Measurements from ENCODE around the gene TNFRSF18. TPM values are rescaled to one million over a fixed set of nuclear protein-coding genes. Genes with fewer than 3 reads are reported as not detected.

Gene TNFRSF18
- total RNA-seq, 1 experiment from 2014 or later: 0.83 TPM

DNA sequence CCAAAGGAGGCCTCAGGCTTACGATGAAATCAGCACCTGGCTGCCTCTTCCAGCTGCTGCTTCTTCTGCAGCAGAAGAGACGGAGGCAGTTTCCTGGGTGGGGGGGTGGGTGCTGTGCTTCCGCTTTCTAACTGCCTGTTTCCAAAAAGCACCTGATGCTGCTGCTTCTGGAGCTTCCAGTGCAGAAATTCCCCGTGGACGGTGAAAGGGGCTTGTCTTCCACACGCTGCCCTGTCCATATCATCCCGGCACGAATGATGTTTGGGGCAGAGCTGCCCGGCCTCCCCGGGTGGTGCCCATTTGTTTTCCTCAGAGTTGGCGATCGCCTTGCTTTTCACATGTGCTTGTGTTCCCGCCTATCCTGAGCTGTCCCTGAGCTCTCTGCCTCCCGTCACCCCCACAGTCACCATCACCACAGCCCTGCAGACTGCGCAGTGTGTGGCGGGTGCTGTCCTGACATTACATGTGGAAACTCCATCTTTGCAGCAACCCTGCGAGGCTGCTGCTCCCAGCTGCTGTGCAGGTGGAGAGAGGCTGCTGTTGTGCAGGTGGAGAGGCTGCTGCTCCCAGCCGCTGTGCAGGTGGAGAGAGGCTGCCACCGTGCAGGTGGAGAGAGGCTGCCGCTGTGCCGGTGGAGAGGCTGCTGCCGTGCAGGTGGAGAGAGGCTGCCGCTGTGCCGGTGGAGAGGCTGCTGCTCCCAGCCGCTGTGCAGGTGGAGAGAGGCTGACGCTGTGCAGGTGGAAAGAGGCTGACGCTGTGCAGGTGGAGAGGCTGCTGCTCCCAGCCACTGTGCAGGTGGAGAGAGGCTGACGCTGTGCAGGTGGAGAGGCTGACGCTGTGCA, 30.9 kb downstream of the TNFRSF18 start:
- ATAC-seq: no peak
- TF ChIP-seq HMGA2 (CRISPR knock-in tag; IDR thresholded peaks at IDR 0.05): no peak
- TF ChIP-seq, protein P1, sequence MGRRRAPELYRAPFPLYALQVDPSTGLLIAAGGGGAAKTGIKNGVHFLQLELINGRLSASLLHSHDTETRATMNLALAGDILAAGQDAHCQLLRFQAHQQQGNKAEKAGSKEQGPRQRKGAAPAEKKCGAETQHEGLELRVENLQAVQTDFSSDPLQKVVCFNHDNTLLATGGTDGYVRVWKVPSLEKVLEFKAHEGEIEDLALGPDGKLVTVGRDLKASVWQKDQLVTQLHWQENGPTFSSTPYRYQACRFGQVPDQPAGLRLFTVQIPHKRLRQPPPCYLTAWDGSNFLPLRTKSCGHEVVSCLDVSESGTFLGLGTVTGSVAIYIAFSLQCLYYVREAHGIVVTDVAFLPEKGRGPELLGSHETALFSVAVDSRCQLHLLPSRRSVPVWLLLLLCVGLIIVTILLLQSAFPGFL (CRISPR knock-in tag; IDR thresholded peaks at IDR 0.05; ENCODE audit: borderline replicate concordance): no peak
- TF ChIP-seq ZNF121 (CRISPR knock-in tag; IDR thresholded peaks at IDR 0.05): no peak
- TF ChIP-seq TCF7 (CRISPR knock-in tag; IDR thresholded peaks at IDR 0.05; ENCODE audit: low read depth): no peak
- no peak for TF ChIP-seq NR2C2 (CRISPR knock-in tag; IDR thresholded peaks at IDR 0.05)
- no peak for TF ChIP-seq NR1H2 (CRISPR knock-in tag; IDR thresholded peaks at IDR 0.05)
- TF ChIP-seq FOXJ3 (CRISPR knock-in tag; IDR thresholded peaks at IDR 0.05; ENCODE audit: borderline replicate concordance): no peak
- no peak for TF ChIP-seq TP53 (CRISPR knock-in tag; IDR thresholded peaks at IDR 0.05)
- TF ChIP-seq SMAD4 (CRISPR knock-in tag; IDR thresholded peaks at IDR 0.05): no peak
- no peak for TF ChIP-seq ELF4 (CRISPR knock-in tag; IDR thresholded peaks at IDR 0.05; ENCODE audit: low read depth)
- no peak for TF ChIP-seq ZNF317 (CRISPR knock-in tag; IDR thresholded peaks at IDR 0.05; ENCODE audit: borderline replicate concordance, low read depth)
- TF ChIP-seq, protein P2, sequence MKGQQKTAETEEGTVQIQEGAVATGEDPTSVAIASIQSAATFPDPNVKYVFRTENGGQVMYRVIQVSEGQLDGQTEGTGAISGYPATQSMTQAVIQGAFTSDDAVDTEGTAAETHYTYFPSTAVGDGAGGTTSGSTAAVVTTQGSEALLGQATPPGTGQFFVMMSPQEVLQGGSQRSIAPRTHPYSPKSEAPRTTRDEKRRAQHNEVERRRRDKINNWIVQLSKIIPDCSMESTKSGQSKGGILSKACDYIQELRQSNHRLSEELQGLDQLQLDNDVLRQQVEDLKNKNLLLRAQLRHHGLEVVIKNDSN (CRISPR knock-in tag; IDR thresholded peaks at IDR 0.05): no peak
- no peak for TF ChIP-seq ZNF671 (CRISPR knock-in tag; IDR thresholded peaks at IDR 0.05)
- TF ChIP-seq, protein P3, sequence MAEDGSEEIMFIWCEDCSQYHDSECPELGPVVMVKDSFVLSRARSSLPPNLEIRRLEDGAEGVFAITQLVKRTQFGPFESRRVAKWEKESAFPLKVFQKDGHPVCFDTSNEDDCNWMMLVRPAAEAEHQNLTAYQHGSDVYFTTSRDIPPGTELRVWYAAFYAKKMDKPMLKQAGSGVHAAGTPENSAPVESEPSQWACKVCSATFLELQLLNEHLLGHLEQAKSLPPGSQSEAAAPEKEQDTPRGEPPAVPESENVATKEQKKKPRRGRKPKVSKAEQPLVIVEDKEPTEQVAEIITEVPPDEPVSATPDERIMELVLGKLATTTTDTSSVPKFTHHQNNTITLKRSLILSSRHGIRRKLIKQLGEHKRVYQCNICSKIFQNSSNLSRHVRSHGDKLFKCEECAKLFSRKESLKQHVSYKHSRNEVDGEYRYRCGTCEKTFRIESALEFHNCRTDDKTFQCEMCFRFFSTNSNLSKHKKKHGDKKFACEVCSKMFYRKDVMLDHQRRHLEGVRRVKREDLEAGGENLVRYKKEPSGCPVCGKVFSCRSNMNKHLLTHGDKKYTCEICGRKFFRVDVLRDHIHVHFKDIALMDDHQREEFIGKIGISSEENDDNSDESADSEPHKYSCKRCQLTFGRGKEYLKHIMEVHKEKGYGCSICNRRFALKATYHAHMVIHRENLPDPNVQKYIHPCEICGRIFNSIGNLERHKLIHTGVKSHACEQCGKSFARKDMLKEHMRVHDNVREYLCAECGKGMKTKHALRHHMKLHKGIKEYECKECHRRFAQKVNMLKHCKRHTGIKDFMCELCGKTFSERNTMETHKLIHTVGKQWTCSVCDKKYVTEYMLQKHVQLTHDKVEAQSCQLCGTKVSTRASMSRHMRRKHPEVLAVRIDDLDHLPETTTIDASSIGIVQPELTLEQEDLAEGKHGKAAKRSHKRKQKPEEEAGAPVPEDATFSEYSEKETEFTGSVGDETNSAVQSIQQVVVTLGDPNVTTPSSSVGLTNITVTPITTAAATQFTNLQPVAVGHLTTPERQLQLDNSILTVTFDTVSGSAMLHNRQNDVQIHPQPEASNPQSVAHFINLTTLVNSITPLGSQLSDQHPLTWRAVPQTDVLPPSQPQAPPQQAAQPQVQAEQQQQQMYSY (CRISPR knock-in tag; IDR thresholded peaks at IDR 0.05): no peak
- Mint-ChIP-seq H3K9me3 (no peaks in the 10 kb centered on the region), H3K27me3 (ENCODE audit: low read depth) (peaks cover 19% of the 10 kb centered on the region), H3K36me3 (no peaks in the 10 kb centered on the region), H3K4me3 (no peak overlapping the region), H3K4me1 (peaks cover 16% of the 10 kb centered on the region), H3K27ac (no peak overlapping the region)
- ChIA-PET CTCF (interaction anchor here (0.6 to 2.8 kb wide), 5 partner anchors 17 to 632 kb away, joined by 3 to 13 read pairs (median 9); partner anchors contain the start of gene TNFRSF18), POLR2A (no interaction called here)
- DNase-seq (ENCODE audit: low spot score): peak; percentile 7

DNA sequence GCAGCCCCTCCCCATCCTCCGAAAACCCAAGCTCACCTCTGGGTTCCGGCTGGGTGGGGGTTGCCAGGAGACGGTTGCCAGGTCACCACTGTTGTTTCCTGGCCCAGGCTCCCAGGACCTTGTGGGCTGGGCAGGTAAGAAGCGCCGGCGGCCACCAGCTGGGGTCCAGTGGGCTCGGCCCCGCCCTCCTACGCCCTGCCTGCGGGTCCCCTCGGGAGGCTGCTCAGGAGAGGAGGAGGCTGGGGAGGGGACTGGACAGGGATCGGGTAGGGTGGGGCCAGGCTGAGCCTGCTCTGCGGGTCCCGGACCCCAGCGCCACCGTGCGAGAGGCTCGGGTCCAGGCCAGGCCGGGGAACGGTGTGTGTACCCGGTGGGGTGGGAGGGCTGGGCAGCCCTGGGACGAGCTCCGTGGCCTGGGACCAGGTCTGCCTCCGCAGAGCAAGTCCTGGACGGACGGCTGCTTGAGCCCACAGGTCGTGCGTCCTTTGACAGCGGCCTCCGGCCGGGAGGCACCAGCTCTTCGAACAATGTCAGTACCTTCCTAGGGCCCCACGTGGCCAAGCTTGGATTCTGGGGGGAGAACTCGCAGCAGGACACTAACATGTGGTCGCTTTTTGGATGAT, 32.5 kb downstream of the TNFRSF18 start, which contains the start of gene TTLL10:
Gene TTLL10, plus strand, starts transcription at position 88 of the 623 bp plus-strand sequence. CDS start 5,336 bp downstream, outside the sequence.
- peak; percentile 72 for ATAC-seq

More for the DNA sequence above, 32.5 kb downstream of the TNFRSF18 start, which contains the start of gene TTLL10:
- Mint-ChIP-seq H3K27me3 (ENCODE audit: low read depth) (peaks cover 19% of the 10 kb centered on the region), H3K4me3 (peak within 1 kb of the TSS; percentile 40; the same call in 1 of the 2 replicates), H3K4me1 (peaks cover 20% of the 10 kb centered on the region), H3K27ac (no peak within 1 kb of the TSS), H3K9me3 (no peaks in the 10 kb centered on the region), H3K36me3 (no peaks in the 10 kb centered on the region)
- CTCF ChIA-PET: interaction anchor here (0.6 to 2.8 kb wide), 21 partner anchors 8 to 190 kb away, joined by 3 to 16 read pairs (median 4); partner anchors contain the start of genes C1orf159, TNFRSF18 and UBE2J2
- no peak for TF ChIP-seq ZNF423 (CRISPR knock-in tag; IDR thresholded peaks at IDR 0.05)
- TF ChIP-seq, protein P4, sequence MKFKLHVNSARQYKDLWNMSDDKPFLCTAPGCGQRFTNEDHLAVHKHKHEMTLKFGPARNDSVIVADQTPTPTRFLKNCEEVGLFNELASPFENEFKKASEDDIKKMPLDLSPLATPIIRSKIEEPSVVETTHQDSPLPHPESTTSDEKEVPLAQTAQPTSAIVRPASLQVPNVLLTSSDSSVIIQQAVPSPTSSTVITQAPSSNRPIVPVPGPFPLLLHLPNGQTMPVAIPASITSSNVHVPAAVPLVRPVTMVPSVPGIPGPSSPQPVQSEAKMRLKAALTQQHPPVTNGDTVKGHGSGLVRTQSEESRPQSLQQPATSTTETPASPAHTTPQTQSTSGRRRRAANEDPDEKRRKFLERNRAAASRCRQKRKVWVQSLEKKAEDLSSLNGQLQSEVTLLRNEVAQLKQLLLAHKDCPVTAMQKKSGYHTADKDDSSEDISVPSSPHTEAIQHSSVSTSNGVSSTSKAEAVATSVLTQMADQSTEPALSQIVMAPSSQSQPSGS (CRISPR knock-in tag; IDR thresholded peaks at IDR 0.05; ENCODE audit: borderline replicate concordance, low read depth): no peak
- DNase-seq (ENCODE audit: low spot score): peak; percentile 82
- POLR2A ChIA-PET: interaction anchor here (0.7 to 1.1 kb wide), 3 partner anchors 9 to 33 kb away, joined by 3 to 4 read pairs (median 3); no protein-coding TSS in a partner anchor
